K562 (cell line): Measurements from ENCODE around the gene GPR162. TPM values are rescaled to one million over a fixed set of nuclear protein-coding genes. Genes with fewer than 3 reads are reported as not detected.
A peak's percentile ranks its signal among the peaks of the same experiment; 100 is the strongest.

ENCODE experiments used
- ATAC-seq: fragments of 200-7000 bp; cut with Tn5 transposase; 3 replicates; pipeline ENCODE4 v1.9.1; 2020; ENCODE audit warnings: moderate library complexity
- BruUV-seq: library from RNA; stranded (reverse); fragments of 400-500 nt; replicated peaks from 2 replicates; lab custom pipeline; 2021; lab: Mats Ljungman, UMichigan
- CTCF ChIA-PET: fragments of 300-600 bp; formaldehyde crosslinking; extraction: SDS; loops from one replicate; lab custom pipeline; 2021; ENCODE audit warnings: low intra/inter-chr PET ratio; lab: Yijun Ruan, JAX
- POLR2A ChIA-PET: fragments of 300-600, 350-650 bp; sonication (Branson Sonifier 250); formaldehyde crosslinking; extraction: SDS; loops from one replicate; lab custom pipeline; 2021; ENCODE audit warnings: antibody characterized with exemption, inconsistent platforms; lab: Yijun Ruan, JAX
- DNase-seq, 4 experiments: peaks; one replicate each; pipeline versions ENCODE4 v3.0.0 to v3.0.0-alpha.2; 2011 to 2018; ENCODE audit warnings: low spot score in 3 of 4, mixed read lengths in 3 of 4; ENCODE audit errors: extremely low read depth in 1 of 4
- FAIRE-seq: peaks from 2 replicates; lab custom pipeline; 2011; peaks lifted over from hg19 to GRCh38; lab: Jason Lieb, UNC
- H2AFZ ChIP-seq: 2 replicates; pipeline ENCODE4 v1.6.0; 2011; ENCODE audit warnings: low read depth, low read length, control low read depth, inconsistent platforms
- H3K27ac ChIP-seq: fragments of 200-600 bp; 3 replicates; pipeline ENCODE4 v1.8.0; 2011; ENCODE audit warnings: low read depth, mild to moderate bottlenecking, control low read depth, inconsistent platforms, low read length, moderate library complexity, mixed read lengths; ENCODE audit errors: extremely low read depth
- H3K27me3 ChIP-seq, 2 experiments: fragments of 300-600 bp in 1 of 2; 2 replicates in 1 of 2; 3 replicates in 1 of 2; pipeline versions ENCODE4 v1.6.0 to v1.8.0; 2011; ENCODE audit warnings: inconsistent platforms in 2 of 2, low read length in 2 of 2, mild to moderate bottlenecking in 1 of 2, mixed read lengths in 1 of 2, moderate library complexity in 1 of 2; ENCODE audit not compliant: control insufficient read depth in 2 of 2, insufficient read depth in 2 of 2
- H3K36me3 ChIP-seq: fragments of 300-600 bp; 3 replicates; pipeline ENCODE4 v1.8.0; 2011; ENCODE audit warnings: mild to moderate bottlenecking, low read length, inconsistent platforms; ENCODE audit not compliant: control insufficient read depth, insufficient read depth
- H3K4me1 ChIP-seq, 2 experiments: fragments of 200-600 bp in 1 of 2; replicated peaks in 1 of 2; 2 replicates in 1 of 2; 3 replicates in 1 of 2; pipeline versions ENCODE4 v1.5.1 to v1.8.0; 2011; ENCODE audit warnings: inconsistent platforms in 2 of 2, low read length in 2 of 2, mild to moderate bottlenecking in 1 of 2, mixed read lengths in 1 of 2, moderate library complexity in 1 of 2; ENCODE audit not compliant: control insufficient read depth in 2 of 2, insufficient read depth in 2 of 2
- H3K4me2 ChIP-seq: 2 replicates; pipeline ENCODE4 v1.6.1; 2011; ENCODE audit warnings: low read length, control low read depth, inconsistent platforms, mixed read lengths; ENCODE audit not compliant: insufficient read depth
- H3K4me3 ChIP-seq: fragments of 200-600 bp; sonication (generic), shearing (Covaris generic); 2 replicates; pipeline ENCODE4 v1.5.1; 2016; ENCODE audit warnings: control low read depth, inconsistent platforms
- H3K79me2 ChIP-seq: fragments of 200-600 bp; 3 replicates; pipeline ENCODE4 v1.8.0; 2011; ENCODE audit warnings: low read length, inconsistent platforms; ENCODE audit not compliant: control insufficient read depth, insufficient read depth
- H3K9ac ChIP-seq, 2 experiments: 2 replicates each; pipeline versions ENCODE4 v1.6.0 to v1.6.1; 2011; ENCODE audit warnings: low read depth in 2 of 2, low read length in 2 of 2, control low read depth in 1 of 2, inconsistent platforms in 1 of 2, mild to moderate bottlenecking in 1 of 2, mixed read lengths in 1 of 2; ENCODE audit not compliant: insufficient read depth in 1 of 2
- H3K9me1 ChIP-seq: one replicate; pipeline ENCODE4 v1.6.0; 2011; ENCODE audit warnings: inconsistent platforms, mild to moderate bottlenecking, low read length, moderate library complexity; ENCODE audit not compliant: control insufficient read depth, insufficient read depth
- H3K9me3 ChIP-seq: replicated peaks from 2 replicates; pipeline ENCODE4 v1.5.1; 2011; ENCODE audit warnings: low read depth, low read length, inconsistent platforms; ENCODE audit not compliant: control insufficient read depth, insufficient read depth
- H4K20me1 ChIP-seq: replicated peaks from 2 replicates; pipeline ENCODE4 v1.6.1; 2011; ENCODE audit warnings: low read length, inconsistent platforms, mixed read lengths; ENCODE audit not compliant: control insufficient read depth, insufficient read depth
- EWSR1 ChIP-seq: fragments of 450-650 bp; IDR thresholded peaks from 2 replicates; pipeline ENCODE4 v1.6.1; 2018; ENCODE audit warnings: borderline replicate concordance, mild to moderate bottlenecking, low read depth, moderate library complexity; ENCODE audit not compliant: partially characterized antibody
- EZH2 ChIP-seq: IDR thresholded peaks from 2 replicates; pipeline ENCODE4 v1.6.1; 2012; ENCODE audit warnings: low read depth, mild to moderate bottlenecking, inconsistent platforms, low read length, borderline replicate concordance
- GTF2F1 ChIP-seq: IDR thresholded peaks from 2 replicates; pipeline ENCODE4 v1.6.1; 2011; ENCODE audit warnings: low read depth, low read length, improper control_type of control experiment
- ILK ChIP-seq: fragments of 450-650 bp; IDR thresholded peaks from 2 replicates; pipeline ENCODE4 v1.6.1; 2016; ENCODE audit warnings: missing genetic modification characterization, low read depth, mild to moderate bottlenecking, missing compliant biosample characterization, moderate library complexity, borderline replicate concordance
- JUN ChIP-seq, 2 experiments: sonication (generic) in 1 of 2; formaldehyde crosslinking in 1 of 2; IDR thresholded peaks; 2 replicates each; pipeline versions ENCODE4 v1.6.1 to v1.8.0; 2012 to 2022; ENCODE audit warnings: borderline replicate concordance in 2 of 2, mild to moderate bottlenecking in 2 of 2, improper control_type of control experiment in 1 of 2, low read depth in 1 of 2, low read length in 1 of 2, missing genetic modification reagents in 1 of 2
- KDM5B ChIP-seq: fragments of 200-600 bp; sonication (generic); IDR thresholded peaks from 2 replicates; pipeline ENCODE4 v1.6.1; 2012; ENCODE audit warnings: low read depth, mild to moderate bottlenecking, moderate library complexity, low read length, control low read depth, inconsistent platforms; ENCODE audit not compliant: insufficient replicate concordance
- NELFE ChIP-seq: IDR thresholded peaks from 2 replicates; pipeline ENCODE4 v1.6.1; 2011; ENCODE audit warnings: mild to moderate bottlenecking; ENCODE audit not compliant: insufficient read depth, insufficient read length
- RBM14 ChIP-seq: fragments of 200-400 bp; formaldehyde crosslinking; IDR thresholded peaks from 2 replicates; pipeline ENCODE4 v1.6.1; 2018; ENCODE audit warnings: low read depth, mild to moderate bottlenecking, low read length, moderate library complexity, borderline replicate concordance; ENCODE audit not compliant: insufficient read depth
- SMAD3 ChIP-seq: fragments of 450-650 bp; formaldehyde crosslinking; conservative IDR thresholded peaks from 2 replicates; pipeline ENCODE4 v1.4.0; 2020; ENCODE audit warnings: mild to moderate bottlenecking
- TAL1 ChIP-seq: fragments of 450-650 bp; IDR thresholded peaks from 2 replicates; pipeline ENCODE4 v1.6.1; 2016; ENCODE audit warnings: mild to moderate bottlenecking
- ZNF507 ChIP-seq: conservative IDR thresholded peaks from 2 replicates; pipeline ENCODE4 v1.6.1; 2017; ENCODE audit warnings: missing genetic modification characterization, missing compliant biosample characterization
- ZNF79 ChIP-seq: fragments of 250-450 bp; sonication (Bioruptor Pico); IDR thresholded peaks from 2 replicates; pipeline ENCODE4 v1.4.0; 2020; ENCODE audit warnings: low read depth, mild to moderate bottlenecking, moderate library complexity
- ZSCAN32 ChIP-seq: fragments of 450-650 bp; formaldehyde crosslinking; IDR thresholded peaks from 2 replicates; pipeline ENCODE4 v1.4.0; 2020; ENCODE audit warnings: mild to moderate bottlenecking, moderate library complexity
- WGBS: fragments of 100-300 bp; shearing (Covaris generic); methylation state at CpG from one replicate; pipeline ENCODE4 v1.1.6; 2016; ENCODE audit warnings: low coverage, mixed read lengths; ENCODE audit not compliant: insufficient coverage; ENCODE audit errors: missing lambda C conversion rate; 5-methylcytosine and 5-hydroxymethylcytosine counted together
- in situ Hi-C: fragments of 300-500 bp; cut with MboI; formaldehyde crosslinking; loops from 4 replicates; pipeline ENCODE4 v1.15.0; 2018; ENCODE audit warnings: inconsistent platforms, mixed read lengths
- intact Hi-C: fragments of 100-400 bp; cut with micrococcal nuclease; formaldehyde crosslinking; loops from 2 replicates; pipeline ENCODE4 v1.14.2; 2022
- polyA plus RNA-seq, 8 experiments: library from polyadenylated mRNA; depleted of rRNA in 4 of 8; stranded (reverse) in 5 of 8; unstranded in 3 of 8; fragments of >200 nt; fragmentation: Nextera tagmentation in 2 of 8; fragmentation: Illumina TruSeq in 1 of 8; extraction: Ambion mirVana in 2 of 8; extraction: Trizol in 1 of 8; gene quantifications; 2 replicates each; pipeline versions ENCODE4 v1.2.1 to v1.2.3, GENCODE V29; 2011 to 2014; ENCODE audit warnings: inconsistent platforms in 1 of 8, missing spikeins in 1 of 8
- total RNA-seq, 7 experiments: library from RNA; depleted of rRNA in 6 of 7; stranded (reverse); fragments of >200 nt in 6 of 7; fragmentation: Illumina TruSeq in 2 of 7; extraction: Trizol in 2 of 7; gene quantifications; 2 replicates each; pipeline versions ENCODE4 v1.2.1 to v1.2.3, GENCODE V29; 2011 to 2021; ENCODE audit warnings: low replicate concordance in 1 of 7
- TF ChIP-seq, protein P1 (sequence below): fragments of 450-650 bp; formaldehyde crosslinking; IDR thresholded peaks from 2 replicates; pipeline ENCODE4 v1.4.0; 2022; ENCODE audit warnings: mild to moderate bottlenecking, moderate library complexity
- TF ChIP-seq, protein P2 (sequence below): fragments of 450-650 bp; formaldehyde crosslinking; IDR thresholded peaks from 2 replicates; pipeline ENCODE4 v1.4.0; 2020; ENCODE audit warnings: mild to moderate bottlenecking, moderate library complexity
- TF ChIP-seq, protein P3 (sequence below): fragments of 250-450 bp; sonication (Bioruptor Pico); IDR thresholded peaks from 2 replicates; pipeline ENCODE4 v1.5.0; 2021; ENCODE audit warnings: mild to moderate bottlenecking, borderline replicate concordance

Gene GPR162
- total and polyA plus RNA-seq, 9 of the 15 experiments (the other 6 are each of a cell fraction or from before 2014, with no cell fraction given): 0.65 to 1.8 (median 1.1) TPM; not detected in 2

DNA sequence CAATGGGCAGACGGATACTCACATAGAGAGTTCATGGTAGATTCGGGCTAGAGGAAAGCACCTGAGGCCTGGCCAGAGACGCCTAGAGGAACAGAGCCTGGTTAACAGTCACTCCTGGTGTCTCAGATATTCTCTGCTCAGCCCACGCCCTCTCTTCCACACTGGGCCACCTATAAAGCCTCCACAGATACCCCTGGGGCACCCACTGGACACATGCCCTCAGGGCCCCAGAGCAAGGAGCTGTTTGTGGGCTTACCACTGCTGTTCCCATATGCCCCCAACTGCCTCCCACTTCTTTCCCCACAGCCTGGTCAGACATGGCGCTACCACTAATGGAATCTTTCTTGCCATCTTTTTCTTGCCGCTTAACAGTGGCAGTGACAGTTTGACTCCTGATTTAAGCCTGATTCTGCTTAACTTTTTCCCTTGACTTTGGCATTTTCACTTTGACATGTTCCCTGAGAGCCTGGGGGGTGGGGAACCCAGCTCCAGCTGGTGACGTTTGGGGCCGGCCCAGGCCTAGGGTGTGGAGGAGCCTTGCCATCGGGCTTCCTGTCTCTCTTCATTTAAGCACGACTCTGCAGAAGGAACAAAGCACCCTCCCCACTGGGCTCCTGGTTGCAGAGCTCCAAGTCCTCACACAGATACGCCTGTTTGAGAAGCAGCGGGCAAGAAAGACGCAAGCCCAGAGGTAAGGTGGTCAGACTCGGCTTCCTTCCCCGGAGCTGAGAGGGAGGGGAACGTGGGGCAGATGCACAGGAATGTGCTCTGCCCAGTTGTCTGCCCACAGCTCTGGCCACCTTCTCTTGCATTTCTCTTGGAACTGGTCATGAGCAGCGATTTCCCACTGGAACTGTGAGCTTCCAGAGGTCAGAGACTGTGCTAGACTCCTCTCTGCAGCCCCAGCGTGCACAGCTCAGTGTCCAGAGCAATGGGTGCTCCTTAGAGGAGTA, 32.4 kb upstream of the GPR162 start, which contains the start of gene CD4:
TSS of gene CD4 (plus strand) at position 557 of the 953 bp plus-strand sequence. CDS start 10,611 bp downstream, outside the sequence.
- Histone ChIP-seq H3K9me1 (no peaks in the 10 kb centered on the region), H3K4me1 (peaks cover 4 to 11% of the 10 kb centered on the region in 2 experiments; a peak in 3 of 5 replicates), H4K20me1 (no peaks in the 10 kb centered on the region), H3K79me2 (no peaks in the 10 kb centered on the region), H3K4me3 (no peak within 1 kb of the TSS), H3K9ac (peak within 1 kb of the TSS in 1 of 2 experiments; percentile 68; a peak in 2 of 4 replicates), H3K27me3 (no peaks in the 10 kb centered on the region), H3K9me3 (no peaks in the 10 kb centered on the region), H3K27ac (no peak within 1 kb of the TSS), H3K4me2 (no peak within 1 kb of the TSS), H3K36me3 (no peaks in the 10 kb centered on the region), H2AFZ (peak within 1 kb of the TSS; percentile 74)
- intact Hi-C loops: no loop called here
- in situ Hi-C loops: no loop called here
- no peak for ATAC-seq
- ChIA-PET CTCF (no interaction called here), POLR2A (no interaction called here)
- BruUV-seq: no TSS peak
- 38% methylated on average over 11 of the region's 18 CpGs for WGBS
- no peak for FAIRE-seq
- DNase-seq: no peak
- TF ChIP-seq ZNF507 (tag) (no peak), TAL1 (no peak), ZNF79 (no peak), ZSCAN32 (CRISPR knock-in tag) (no peak), SMAD3 (no peak), EZH2 (no peak), ILK (tag) (no peak), NELFE (no peak), JUN (IDR thresholded peaks at IDR 0.05; ENCODE audit: borderline replicate concordance, low read depth, low read length) (no peak), JUN (CRISPR knock-in tag; IDR thresholded peaks at IDR 0.05; ENCODE audit: borderline replicate concordance) (no peak), EWSR1 (no peak), RBM14 (no peak), KDM5B (no peak), GTF2F1 (no peak)
- TF ChIP-seq, protein P1, sequence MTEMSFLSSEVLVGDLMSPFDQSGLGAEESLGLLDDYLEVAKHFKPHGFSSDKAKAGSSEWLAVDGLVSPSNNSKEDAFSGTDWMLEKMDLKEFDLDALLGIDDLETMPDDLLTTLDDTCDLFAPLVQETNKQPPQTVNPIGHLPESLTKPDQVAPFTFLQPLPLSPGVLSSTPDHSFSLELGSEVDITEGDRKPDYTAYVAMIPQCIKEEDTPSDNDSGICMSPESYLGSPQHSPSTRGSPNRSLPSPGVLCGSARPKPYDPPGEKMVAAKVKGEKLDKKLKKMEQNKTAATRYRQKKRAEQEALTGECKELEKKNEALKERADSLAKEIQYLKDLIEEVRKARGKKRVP (CRISPR knock-in tag): no peak
- TF ChIP-seq, protein P2, sequence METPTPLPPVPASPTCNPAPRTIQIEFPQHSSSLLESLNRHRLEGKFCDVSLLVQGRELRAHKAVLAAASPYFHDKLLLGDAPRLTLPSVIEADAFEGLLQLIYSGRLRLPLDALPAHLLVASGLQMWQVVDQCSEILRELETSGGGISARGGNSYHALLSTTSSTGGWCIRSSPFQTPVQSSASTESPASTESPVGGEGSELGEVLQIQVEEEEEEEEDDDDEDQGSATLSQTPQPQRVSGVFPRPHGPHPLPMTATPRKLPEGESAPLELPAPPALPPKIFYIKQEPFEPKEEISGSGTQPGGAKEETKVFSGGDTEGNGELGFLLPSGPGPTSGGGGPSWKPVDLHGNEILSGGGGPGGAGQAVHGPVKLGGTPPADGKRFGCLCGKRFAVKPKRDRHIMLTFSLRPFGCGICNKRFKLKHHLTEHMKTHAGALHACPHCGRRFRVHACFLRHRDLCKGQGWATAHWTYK (CRISPR knock-in tag): no peak
- TF ChIP-seq, protein P3, sequence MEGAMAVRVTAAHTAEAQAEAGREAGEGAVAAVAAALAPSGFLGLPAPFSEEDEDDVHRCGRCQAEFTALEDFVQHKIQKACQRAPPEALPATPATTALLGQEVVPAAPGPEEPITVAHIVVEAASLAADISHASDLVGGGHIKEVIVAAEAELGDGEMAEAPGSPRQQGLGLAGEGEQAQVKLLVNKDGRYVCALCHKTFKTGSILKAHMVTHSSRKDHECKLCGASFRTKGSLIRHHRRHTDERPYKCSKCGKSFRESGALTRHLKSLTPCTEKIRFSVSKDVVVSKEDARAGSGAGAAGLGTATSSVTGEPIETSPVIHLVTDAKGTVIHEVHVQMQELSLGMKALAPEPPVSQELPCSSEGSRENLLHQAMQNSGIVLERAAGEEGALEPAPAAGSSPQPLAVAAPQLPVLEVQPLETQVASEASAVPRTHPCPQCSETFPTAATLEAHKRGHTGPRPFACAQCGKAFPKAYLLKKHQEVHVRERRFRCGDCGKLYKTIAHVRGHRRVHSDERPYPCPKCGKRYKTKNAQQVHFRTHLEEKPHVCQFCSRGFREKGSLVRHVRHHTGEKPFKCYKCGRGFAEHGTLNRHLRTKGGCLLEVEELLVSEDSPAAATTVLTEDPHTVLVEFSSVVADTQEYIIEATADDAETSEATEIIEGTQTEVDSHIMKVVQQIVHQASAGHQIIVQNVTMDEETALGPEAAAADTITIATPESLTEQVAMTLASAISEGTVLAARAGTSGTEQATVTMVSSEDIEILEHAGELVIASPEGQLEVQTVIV (CRISPR knock-in tag): no peak
